DMS53 treated with DMSO at 0.1 percent for 48 hours (cell line): ENCODE results near the gene GMFB.

ENCODE experiments used
- DNase-seq: peaks from one replicate; lab custom pipeline; 2025; ENCODE audit not compliant: unreplicated experiment; lab: John Stamatoyannopoulos, UW

Gene GMFB

GRCh38 chr14:54428527-54428926, 60.3 kb downstream of the GMFB start:
- DNase-seq: no peak

DNA sequence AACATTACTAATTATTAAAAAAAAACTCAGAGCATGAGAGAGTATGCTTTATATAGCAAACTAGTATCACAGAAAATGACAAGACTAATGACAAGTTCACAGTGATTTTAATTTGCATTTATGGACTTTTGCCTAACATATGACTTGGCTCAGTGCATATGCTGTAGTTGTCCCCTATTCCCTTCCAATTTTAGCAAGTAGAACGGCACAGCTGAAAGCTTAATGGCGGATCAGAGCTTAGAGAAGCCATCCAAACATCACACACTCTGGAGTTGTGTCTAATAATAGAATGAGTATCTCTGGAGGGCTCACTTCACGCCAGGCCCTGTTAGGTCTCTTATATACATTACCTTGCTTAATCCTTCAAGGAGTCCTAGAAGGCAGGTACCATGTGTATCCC, 60.9 kb downstream of the GMFB start:
- no peak for DNase-seq

GRCh38 chr14:54425537-54426274, 63.1 kb downstream of the GMFB start:
- no peak for DNase-seq

- no peak for DNase-seq
Observed at GRCh38 chr14:54425068-54425467, 63.7 kb downstream of the GMFB start.
